Measurements from ENCODE around the gene PNCK.

Gene PNCK

GRCh38 chrX:153641627-153642026, 32.0 kb downstream of the PNCK start:
- no peak for DNase-seq (ENCODE audit: low spot score)

GRCh38 chrX:153640736-153641575, 32.7 kb downstream of the PNCK start:
- DNase-seq (ENCODE audit: low spot score): no peak

- no peak for DNase-seq (ENCODE audit: low spot score)
Measured at GRCh38 chrX:153640045-153640686, 33.4 kb downstream of the PNCK start.

GRCh38 chrX:153639177-153640044, 34.2 kb downstream of the PNCK start:
- no peak for DNase-seq (ENCODE audit: low spot score)

GRCh38 chrX:153638436-153639176, 35.0 kb downstream of the PNCK start:
- no peak for DNase-seq (ENCODE audit: low spot score)

- no peak for DNase-seq (ENCODE audit: low spot score)
Measured at GRCh38 chrX:153638041-153638371, 35.6 kb downstream of the PNCK start.

- no peak for DNase-seq (ENCODE audit: low spot score)
Measured at GRCh38 chrX:153637121-153638040, 36.2 kb downstream of the PNCK start.

GRCh38 chrX:153636716-153637115, 36.9 kb downstream of the PNCK start:
- DNase-seq (ENCODE audit: low spot score): no peak

- no peak for DNase-seq (ENCODE audit: low spot score)
Measured at GRCh38 chrX:153635788-153636668, 37.6 kb downstream of the PNCK start.

GRCh38 chrX:153635388-153635787, 38.2 kb downstream of the PNCK start:
- DNase-seq (ENCODE audit: low spot score): no peak

GRCh38 chrX:153634832-153635231, 38.8 kb downstream of the PNCK start:
- DNase-seq (ENCODE audit: low spot score): no peak

- DNase-seq (ENCODE audit: low spot score): no peak
Measured at GRCh38 chrX:153634236-153634635, 39.4 kb downstream of the PNCK start.

- DNase-seq (ENCODE audit: low spot score): no peak
Measured at GRCh38 chrX:153633607-153634180, 39.9 kb downstream of the PNCK start.

- no peak for DNase-seq (ENCODE audit: low spot score)
Measured at GRCh38 chrX:153633048-153633447, 40.6 kb downstream of the PNCK start.

- no peak for DNase-seq (ENCODE audit: low spot score)
Measured at GRCh38 chrX:153632595-153632946, 41.0 kb downstream of the PNCK start.

GRCh38 chrX:153631907-153632594, 41.6 kb downstream of the PNCK start:
- DNase-seq (ENCODE audit: low spot score): no peak

- no peak for DNase-seq (ENCODE audit: low spot score)
Measured at GRCh38 chrX:153631346-153631745, 42.3 kb downstream of the PNCK start.

GRCh38 chrX:153628665-153629064, 44.9 kb downstream of the PNCK start:
- DNase-seq (ENCODE audit: low spot score): no peak

- no peak for DNase-seq (ENCODE audit: low spot score)
Measured at GRCh38 chrX:153628129-153628528, 45.5 kb downstream of the PNCK start.

All from left forelimb (tissue), 1 donor.